ENCODE measurements around the gene ITPKC. TPM values are rescaled to one million over a fixed set of nuclear protein-coding genes. Genes with fewer than 3 reads are reported as not detected.

Gene ITPKC
- polyA plus RNA-seq, 3 donors, result 2.7 to 5.7 (median 2.9) TPM

DNA sequence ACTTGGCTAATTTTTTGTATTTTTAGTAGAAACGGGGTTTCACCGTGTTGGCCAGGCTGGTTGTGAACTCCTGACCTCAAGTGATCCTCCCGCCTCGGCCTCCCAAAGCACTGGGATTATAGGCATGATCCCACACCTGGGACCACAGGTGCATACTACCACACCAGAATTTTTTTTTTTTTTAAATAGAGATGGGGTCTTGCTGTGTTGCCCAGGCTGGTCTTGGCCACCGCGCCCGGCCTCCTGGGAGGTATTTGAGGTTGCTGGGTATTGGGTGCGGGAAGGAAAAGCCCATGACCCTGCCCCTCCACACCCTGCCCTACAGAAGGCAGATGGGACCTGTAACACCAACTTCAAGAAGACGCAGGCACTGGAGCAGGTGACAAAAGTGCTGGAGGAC, 19.7 kb downstream of the ITPKC start:
- TF ChIP-seq CTCF (IDR thresholded peaks at IDR 0.05), result no peak
- H2AFZ ChIP-seq (ENCODE audit: insufficient read depth, low read depth, low read length, poor library complexity, severe bottlenecking), result no peak overlapping the region
- peaks cover 72 to 88% of the 10 kb centered on the region in 2 donors for H3K36me3 ChIP-seq (replicated peaks in 1 of 2; ENCODE audit: control insufficient read depth in 1 of 2, insufficient read depth in 2 of 2, low read length in 2 of 2)
- no peak overlapping the region for H3K27ac ChIP-seq (ENCODE audit: low read depth in 1 of 2, low read length in 2 of 2)
- no peaks in the 10 kb centered on the region for H3K9me3 ChIP-seq (replicated peaks in 1 of 2; ENCODE audit: control insufficient read depth in 1 of 2, insufficient read depth in 1 of 2, low read length in 2 of 2)
- DNase-seq, result no peak
- H3K9me3 Mint-ChIP-seq, result peaks cover 0 to 3% (median 0%) of the 10 kb centered on the region in 7 donors
- H3K4me3 Mint-ChIP-seq, result no peak overlapping the region
- WGBS (ENCODE audit: insufficient coverage), result no CpG with 5 or more reads among the region's 9 CpGs
- peaks cover 1% of the 10 kb centered on the region for H3K4me1 Mint-ChIP-seq
- no peaks in the 10 kb centered on the region for H3K4me1 ChIP-seq (ENCODE audit: control insufficient read depth in 1 of 2, insufficient read depth in 2 of 2, low read length in 2 of 2)
- H3K4me3 ChIP-seq (replicated peaks in 1 of 3; ENCODE audit: low read depth in 2 of 3, low read length in 3 of 3), result no peak overlapping the region
- peaks cover 0 to 2% (median 0%) of the 10 kb centered on the region in 3 donors for H3K27me3 Mint-ChIP-seq (ENCODE audit: low read depth in 3 of 3)
- no peaks in the 10 kb centered on the region for H4K20me1 ChIP-seq (ENCODE audit: insufficient read depth, low read length)
- no peak overlapping the region for H3K9ac ChIP-seq (ENCODE audit: insufficient read depth, low read length, poor library complexity, severe bottlenecking)
- intact Hi-C loops (cut with micrococcal nuclease), result no loop called here
- no peaks in the 10 kb centered on the region for H3K79me2 ChIP-seq (ENCODE audit: insufficient read depth, low read length)
- peaks cover 80 to 90% of the 10 kb centered on the region in 2 donors for H3K36me3 Mint-ChIP-seq
- no peak overlapping the region for H3K27ac Mint-ChIP-seq
- H3K4me2 ChIP-seq (replicated peaks; ENCODE audit: extremely low read depth, low read length, poor library complexity, severe bottlenecking), result no peak overlapping the region
- H3K27me3 ChIP-seq (ENCODE audit: control insufficient read depth in 2 of 2, insufficient read depth in 2 of 2, low read length in 2 of 2), result no peaks in the 10 kb centered on the region

DNA sequence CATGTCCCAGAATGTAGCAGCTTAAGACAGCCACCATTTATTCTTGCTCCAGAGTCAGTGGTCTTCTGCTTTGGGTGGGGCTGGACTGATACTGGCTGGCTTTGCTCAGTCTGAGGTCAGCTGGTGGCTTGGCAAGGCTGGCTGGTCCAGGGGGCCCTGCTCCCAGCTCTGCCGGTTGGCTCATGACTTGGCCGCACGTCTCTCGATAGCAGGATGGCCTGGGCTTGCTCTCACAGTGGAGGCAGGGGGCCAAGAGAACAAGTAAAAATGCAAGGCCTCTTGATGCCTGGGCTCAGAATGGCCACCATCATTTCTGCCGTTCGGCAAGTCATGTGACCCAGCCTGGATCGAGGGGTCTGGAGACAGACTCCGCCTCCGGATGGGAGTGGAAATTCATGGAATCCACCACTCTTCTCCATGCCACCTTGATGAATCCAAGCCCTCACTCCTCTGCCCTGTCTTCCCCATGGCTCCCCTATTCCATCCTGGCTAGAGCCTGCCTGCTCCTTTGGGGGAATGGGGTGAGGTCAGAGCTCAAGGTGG, 20.3 kb downstream of the ITPKC start:
- no peak overlapping the region for H3K4me2 ChIP-seq (replicated peaks; ENCODE audit: extremely low read depth, low read length, poor library complexity, severe bottlenecking)
- intact Hi-C loops (cut with micrococcal nuclease), result no loop called here
- no peaks in the 10 kb centered on the region for H3K79me2 ChIP-seq (ENCODE audit: insufficient read depth, low read length)
- H3K4me1 ChIP-seq (ENCODE audit: control insufficient read depth in 1 of 2, insufficient read depth in 2 of 2, low read length in 2 of 2), result no peaks in the 10 kb centered on the region
- H3K4me3 ChIP-seq (replicated peaks in 1 of 3; ENCODE audit: low read depth in 2 of 3, low read length in 3 of 3), result no peak overlapping the region
- Mint-ChIP-seq H3K4me3 (no peak overlapping the region), H3K27me3 (ENCODE audit: low read depth in 3 of 3) (peaks cover 0 to 2% (median 0%) of the 10 kb centered on the region in 3 donors), H3K4me1 (peaks cover 4% of the 10 kb centered on the region), H3K27ac (peak overlapping the region in 1 of 7 donors; percentile 15), H3K9me3 (peaks cover 0 to 3% (median 0%) of the 10 kb centered on the region in 7 donors), H3K36me3 (peaks cover 76 to 88% of the 10 kb centered on the region in 2 donors)
- peaks cover 72 to 83% of the 10 kb centered on the region in 2 donors for H3K36me3 ChIP-seq (replicated peaks in 1 of 2; ENCODE audit: control insufficient read depth in 1 of 2, insufficient read depth in 2 of 2, low read length in 2 of 2)
- no peaks in the 10 kb centered on the region for H3K27me3 ChIP-seq (ENCODE audit: control insufficient read depth in 2 of 2, insufficient read depth in 2 of 2, low read length in 2 of 2)
- no peak overlapping the region for H2AFZ ChIP-seq (ENCODE audit: insufficient read depth, low read depth, low read length, poor library complexity, severe bottlenecking)
- no peaks in the 10 kb centered on the region for H3K9me3 ChIP-seq (replicated peaks in 1 of 2; ENCODE audit: control insufficient read depth in 1 of 2, insufficient read depth in 1 of 2, low read length in 2 of 2)
- H3K27ac ChIP-seq (ENCODE audit: low read depth in 1 of 2, low read length in 2 of 2), result no peak overlapping the region
- no peak for DNase-seq
- 96% methylated on average over 7 of the region's 9 CpGs for whole genome bisulfite sequencing (ENCODE audit: insufficient coverage)
- no peak overlapping the region for H3K9ac ChIP-seq (ENCODE audit: insufficient read depth, low read length, poor library complexity, severe bottlenecking)
- H4K20me1 ChIP-seq (ENCODE audit: insufficient read depth, low read length), result no peaks in the 10 kb centered on the region
- no peak for TF ChIP-seq CTCF (IDR thresholded peaks at IDR 0.05)
